Upper lobe of left lung (tissue), 4 donors: ENCODE measurements around the gene TREX2.

Source experiments
- CTCF ChIP-seq, 6 experiments: fragments of 450-650 bp in 4 of 6; fragments of 200-600 bp in 2 of 6; sonication (generic) in 2 of 6; IDR thresholded peaks; one replicate each; pipeline ENCODE4 v1.5.1; 2016 to 2019; ENCODE audit warnings: antibody characterized with exemption in 6 of 6
- EP300 ChIP-seq, 4 donors: sonication (generic); formaldehyde crosslinking; IDR thresholded peaks; one replicate each; pipeline ENCODE4 v1.5.1; 2017; ENCODE audit warnings: antibody characterized with exemption in 4 of 4, control low read depth in 2 of 4
- POLR2A ChIP-seq, 4 donors: fragments of 450-650 bp; IDR thresholded peaks; one replicate each; pipeline ENCODE4 v1.5.1; 2016 to 2017; ENCODE audit warnings: antibody characterized with exemption in 4 of 4, mild to moderate bottlenecking in 2 of 4
- POLR2AphosphoS5 ChIP-seq, 2 donors: sonication (generic); formaldehyde crosslinking; IDR thresholded peaks; one replicate each; pipeline ENCODE4 v1.5.1; 2017; ENCODE audit warnings: antibody characterized with exemption in 2 of 2

DNA sequence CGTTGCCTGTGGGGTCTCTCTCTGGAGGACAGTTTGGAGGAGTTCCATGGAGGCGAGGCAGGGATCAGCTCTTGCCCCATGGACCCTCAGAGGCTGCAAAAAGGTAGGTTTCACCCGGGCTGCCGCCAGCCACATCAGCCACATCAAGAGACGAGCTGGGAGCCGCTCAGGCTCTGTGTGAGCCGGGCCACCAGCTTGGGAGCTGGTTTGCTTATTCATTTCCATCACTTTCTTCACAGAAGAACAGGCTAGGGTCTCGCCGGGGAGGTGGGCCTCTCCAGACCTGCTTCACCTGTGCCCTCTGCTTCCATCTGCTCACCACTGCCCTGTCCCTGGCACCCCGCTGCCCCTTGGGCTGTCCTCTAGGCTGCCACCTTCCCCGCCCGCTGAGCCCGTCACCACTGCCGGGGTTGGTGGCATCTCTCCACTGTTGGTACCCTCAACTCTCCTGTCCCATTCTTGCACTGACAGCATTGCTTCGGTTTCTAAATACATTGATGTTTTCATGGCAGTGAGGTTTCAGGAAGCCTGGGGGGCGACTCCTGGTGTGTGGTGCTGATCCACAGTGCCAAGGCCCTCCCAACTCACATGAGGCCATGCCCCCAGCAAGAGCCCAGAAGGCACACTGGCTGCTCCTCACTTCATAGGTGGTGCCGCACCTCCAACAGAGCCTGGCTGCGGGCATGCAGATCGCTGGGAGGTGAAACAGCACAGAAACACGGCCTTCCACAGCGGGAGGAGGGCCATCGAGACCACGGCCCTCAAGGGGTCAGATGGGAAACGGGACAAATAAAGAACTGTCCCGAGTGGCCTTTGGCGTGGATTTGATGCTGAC is 4.5 kb upstream of the TREX2 start:
- TF ChIP-seq CTCF (IDR thresholded peaks at IDR 0.05) (no peak), POLR2AphosphoS5 (IDR thresholded peaks at IDR 0.05) (no peak), EP300 (IDR thresholded peaks at IDR 0.05) (no peak), POLR2A (IDR thresholded peaks at IDR 0.05) (no peak)
